Endometrium (tissue), 2 donors: ENCODE data around the gene LRRC8D.

Experiments used
- FAIRE-seq: peaks from 2 replicates; lab custom pipeline; 2012; peaks lifted over from hg19 to GRCh38; lab: Jason Lieb, UNC
- donor health status: control.
- donor health status: control.

Gene LRRC8D

DNA sequence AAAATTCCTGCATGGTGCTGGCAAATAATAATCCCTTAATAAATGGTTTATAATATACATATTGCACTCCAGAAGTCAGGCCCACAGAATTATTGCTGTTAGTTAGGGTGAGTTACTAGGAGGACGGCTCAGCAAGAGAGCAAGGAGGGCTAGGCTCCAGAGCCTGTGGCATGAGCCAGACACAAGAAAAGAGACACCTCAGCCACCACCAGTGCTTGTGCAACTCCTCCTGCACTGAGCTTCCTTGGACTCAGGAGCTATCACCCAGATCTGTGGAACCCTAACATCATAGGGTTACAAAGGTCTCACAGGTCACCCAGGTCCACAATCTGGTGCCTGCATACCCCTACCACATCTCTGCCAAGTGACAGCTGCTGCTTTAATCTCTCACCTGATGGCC, 12.8 kb upstream of the LRRC8D start:
- FAIRE-seq: no peak

DNA sequence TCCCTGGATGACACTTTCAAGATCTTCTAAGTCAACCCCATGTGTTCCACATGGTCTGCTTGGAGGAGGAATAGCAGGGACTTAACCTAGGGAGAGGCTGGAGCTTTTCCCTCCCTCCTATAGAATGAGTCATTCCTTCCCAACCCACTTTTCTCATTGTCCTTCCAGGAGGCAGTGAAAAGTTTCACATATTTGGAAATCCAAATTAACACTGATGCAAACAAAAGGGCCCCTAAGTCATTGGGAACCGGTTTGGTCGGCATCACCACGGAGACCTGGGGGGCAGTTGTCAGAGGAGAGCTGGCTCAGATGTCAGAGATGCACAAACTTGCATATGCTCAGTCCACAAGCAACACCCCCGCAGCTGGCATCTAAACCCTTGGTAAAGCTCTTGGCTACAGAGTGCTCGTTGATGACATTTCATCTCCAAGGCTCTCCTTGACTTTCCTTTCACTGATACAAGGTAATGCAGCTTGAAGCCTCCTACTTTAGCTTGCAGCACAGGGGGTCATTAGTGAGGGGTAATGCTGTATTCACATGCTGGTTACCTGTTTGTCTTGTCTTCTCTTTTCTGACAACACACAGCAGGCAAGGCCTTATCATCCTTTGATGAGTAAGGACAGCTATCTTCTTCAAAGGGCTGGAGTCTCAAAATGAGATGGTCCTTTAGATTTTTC, 12.3 kb upstream of the LRRC8D start:
- FAIRE-seq: no peak

DNA sequence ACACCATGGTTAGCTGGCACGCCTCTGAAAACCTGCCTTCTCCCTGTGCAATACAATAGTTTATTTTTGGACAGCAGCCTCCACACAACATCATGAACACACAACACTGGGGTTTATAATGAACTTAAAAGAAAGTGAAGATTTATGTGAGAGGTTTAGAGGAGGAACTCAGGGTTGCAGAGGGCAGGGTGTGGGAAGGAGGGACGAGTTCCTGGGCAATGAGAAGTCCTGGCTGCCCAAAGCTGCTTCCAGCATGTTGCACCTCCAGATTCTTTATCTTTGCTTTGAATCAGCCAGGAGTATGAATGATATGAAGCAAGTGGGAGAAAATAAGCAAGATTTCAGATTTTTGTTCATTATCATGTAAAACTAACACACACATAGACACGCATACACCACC, 11.3 kb upstream of the LRRC8D start:
- no peak for FAIRE-seq

DNA sequence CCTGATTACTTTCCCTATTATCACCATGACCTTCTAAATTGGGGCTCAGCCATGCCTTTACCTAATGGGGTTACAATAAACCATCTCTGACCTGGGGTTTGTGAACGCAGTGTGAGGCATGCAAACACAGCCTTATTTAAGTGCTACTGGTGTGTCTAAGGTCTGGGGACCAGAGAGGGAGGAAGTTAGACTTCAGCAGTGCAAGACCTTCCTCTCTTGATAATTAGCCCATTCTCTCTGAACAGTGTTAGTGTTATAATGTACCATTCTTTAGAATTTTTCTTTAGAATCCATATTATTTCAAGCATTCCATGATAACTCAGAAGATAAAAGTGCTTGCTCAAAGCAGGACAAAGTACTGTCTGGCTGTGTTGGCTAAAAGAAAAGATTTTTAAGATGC, 10.5 kb upstream of the LRRC8D start:
- no peak for FAIRE-seq

DNA sequence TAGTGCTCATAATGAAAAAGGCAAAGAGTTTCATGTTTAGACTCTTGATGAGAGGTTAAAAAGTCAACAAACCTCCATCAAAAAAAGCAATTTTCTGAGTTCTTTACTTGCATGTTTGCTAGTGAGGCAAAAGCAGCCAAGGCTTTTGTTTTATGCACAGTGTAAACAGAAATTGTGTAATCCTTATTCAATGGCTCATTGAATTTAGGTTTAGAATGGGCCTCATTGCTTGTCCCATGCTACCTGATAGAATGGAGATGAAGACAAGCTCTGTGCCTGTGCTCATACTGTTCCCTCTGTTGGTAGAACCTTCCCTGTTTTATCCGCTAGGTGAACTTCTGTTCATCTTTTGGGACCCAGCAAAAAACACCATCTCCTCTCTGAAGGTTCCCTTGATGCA, 10.0 kb upstream of the LRRC8D start:
- FAIRE-seq: no peak

DNA sequence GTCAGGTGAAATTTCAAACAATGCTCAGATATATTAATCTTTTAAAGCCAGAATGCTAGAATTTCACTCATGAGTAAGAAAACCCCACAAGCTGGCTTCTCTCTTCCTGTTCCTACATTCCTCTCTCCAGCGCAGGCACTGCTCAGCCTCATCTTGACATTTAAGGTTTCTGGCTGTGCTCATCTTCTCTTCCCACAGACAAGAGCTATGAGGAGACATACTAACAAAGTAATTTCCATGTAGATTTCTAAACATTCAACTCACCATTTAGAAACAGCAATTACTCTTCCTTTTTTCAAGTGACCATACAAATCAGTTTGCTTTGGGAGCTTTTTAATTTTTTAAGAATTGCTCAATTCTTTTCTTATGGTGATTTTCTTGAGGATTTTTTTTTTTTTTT, 7.8 kb upstream of the LRRC8D start:
- FAIRE-seq: peak; percentile 78

DNA sequence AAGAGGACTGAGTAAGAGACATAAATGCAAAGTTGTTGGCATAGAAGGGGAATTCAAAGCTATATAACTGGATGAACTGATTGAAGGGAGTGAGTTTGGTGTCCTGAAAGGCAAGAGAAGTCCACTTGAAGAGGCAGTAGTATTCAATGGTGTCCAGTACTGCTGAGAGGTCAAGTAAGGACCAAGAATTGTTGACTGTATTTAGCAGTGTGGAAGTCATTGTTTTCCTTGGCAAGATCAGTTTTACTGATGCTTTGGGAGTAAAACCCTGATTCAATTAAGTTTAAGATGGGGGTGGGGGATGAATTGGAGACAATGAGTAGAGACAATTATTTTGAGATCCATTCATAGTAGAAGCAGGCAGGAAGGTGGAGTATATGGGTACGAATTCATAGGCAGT, 5.8 kb upstream of the LRRC8D start:
- FAIRE-seq: no peak

DNA sequence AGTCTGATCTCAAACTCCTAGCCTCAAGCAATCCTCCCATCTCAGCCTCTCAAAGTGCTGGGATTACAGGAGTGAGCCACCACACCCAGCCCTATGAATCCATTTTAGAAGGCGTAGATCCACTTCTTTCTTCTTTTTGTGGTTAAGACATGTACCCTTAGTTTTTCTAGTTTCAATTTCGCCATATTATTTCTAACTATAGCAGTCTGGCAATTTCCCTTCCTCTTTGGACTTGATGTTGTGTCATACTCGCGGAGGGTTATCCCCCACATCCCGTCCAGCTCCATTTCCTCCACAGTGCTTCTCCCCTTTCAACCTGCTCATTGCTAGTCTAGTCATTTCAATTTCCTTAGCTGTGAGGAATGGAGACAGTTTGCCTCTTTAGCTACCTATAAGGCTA, 5.2 kb upstream of the LRRC8D start:
- no peak for FAIRE-seq

DNA sequence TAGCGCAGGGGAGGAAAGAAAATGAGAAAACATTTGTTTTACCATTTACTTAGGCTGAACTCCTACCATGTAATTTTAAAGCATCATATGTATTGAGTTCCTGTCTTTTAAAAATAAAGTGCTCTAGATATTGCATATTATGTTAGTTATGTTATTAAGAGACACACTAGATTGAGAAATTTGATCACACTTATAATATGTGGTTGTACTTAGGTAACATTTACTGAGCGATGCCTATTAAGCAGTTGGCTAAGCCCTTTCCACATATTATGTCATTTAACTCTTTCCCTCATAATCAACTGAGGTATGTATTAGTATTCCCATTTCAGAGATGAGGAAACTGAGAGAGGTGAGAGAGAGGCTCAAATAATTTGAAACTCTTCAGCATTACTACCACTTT, 4.5 kb upstream of the LRRC8D start:
- FAIRE-seq: no peak

DNA sequence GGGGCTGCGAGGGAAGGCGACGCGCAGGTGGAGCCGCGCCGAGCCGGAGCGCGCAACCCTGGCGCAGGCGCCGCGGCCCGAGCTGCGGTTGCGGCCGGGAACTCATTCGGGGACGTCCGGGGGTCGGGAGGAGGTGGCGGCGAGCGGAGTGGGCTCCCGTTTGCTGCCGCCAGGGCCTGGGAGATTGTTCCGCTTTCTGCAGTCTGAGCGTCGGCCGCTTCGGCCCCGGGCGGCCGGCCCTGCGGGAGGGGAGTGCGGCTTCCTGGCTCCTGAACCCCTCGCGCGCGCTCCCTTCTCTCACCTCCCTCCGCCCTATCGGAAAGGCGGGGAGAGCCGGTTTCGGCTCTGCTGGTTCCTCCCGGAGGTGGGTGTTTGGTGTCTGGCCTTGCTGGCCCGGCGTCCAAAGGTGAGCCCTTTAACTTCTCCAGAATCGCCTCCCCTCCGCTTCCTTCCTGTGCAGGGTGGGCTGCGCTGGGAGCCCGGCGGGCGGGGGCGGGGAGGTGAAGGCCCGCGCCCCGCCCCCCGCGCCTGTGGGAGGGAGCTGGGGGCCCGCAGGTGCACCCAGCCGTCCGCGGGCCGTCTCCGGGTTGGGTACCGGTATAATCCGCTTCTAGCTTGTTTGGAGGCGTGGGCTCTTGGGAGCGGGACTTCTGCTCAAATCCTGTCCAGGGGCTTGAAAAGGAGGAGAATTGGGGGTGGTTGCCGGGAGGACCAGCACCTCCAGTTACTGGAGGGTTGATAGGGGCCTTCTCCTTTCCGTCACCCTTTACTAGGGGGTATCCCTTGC, 683 bp downstream of the LRRC8D start:
- FAIRE-seq: no peak

DNA sequence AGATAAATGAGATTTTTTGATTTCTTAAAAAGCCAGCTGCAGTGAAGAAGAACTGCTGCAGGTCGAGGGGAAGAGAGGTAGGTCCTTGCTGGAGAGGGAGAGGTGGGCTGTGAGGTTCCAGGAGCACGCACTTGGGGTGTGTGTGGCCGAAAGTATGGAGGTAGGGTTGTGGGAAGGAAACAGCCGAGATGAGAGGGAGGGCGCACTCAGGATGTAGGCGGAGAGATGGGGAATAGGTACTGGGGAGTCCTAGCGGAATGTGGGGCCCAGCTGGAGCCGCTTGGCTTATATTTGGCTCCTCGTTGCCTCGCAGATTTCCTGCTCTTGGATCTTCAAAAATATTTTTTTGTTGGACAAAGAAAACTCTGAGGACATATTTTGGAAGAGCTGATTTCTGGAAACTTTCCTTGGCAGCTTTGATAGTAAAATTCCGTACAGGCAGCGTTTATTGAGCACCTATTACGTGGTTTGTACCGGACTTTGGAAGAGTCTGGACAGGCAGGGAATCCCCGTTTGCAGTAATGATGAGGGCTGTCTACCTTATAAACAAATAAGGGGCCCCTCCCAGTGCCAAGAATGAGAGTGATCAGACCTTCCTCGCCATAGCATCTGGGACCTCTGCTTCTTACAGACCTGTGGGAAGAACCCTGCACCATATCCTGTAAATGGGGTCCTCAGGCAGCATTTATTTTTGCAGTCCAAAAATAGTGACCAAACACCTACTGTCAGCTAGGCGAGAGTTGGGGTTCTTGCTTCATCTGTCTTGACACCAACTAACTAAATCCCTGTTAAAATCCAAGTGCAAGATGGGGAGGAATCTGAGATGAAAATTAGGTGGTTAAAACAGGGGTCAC, 1.5 kb downstream of the LRRC8D start:
- FAIRE-seq: no peak

DNA sequence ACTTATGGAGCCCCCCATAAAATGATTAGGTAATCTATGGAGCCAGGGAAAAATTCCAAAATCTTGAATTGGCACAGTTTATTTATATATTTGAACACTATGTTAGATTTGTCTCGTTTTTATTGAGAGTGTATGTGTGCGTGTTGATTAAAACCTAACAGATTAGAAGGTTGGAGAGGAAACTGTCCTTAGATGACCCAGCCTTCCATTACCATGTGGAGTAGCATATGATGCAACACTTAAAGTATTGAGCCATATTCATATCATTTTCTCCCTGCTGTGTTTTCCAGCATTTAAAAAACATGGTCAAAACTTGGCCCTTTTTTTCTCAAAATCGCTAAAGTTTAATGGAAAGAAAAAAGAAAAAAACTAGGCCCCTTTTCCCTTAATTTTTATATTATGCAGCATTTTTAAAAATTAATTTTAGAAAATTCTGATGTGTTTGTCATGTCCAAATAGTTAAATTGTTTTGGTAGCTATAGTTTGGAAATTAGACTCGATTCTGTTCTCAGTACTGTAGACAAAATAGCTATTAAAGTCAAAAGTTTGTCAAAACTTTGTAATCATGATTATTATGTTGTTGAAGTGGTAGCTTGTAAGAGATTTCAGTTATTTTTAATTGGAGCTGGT, 2.3 kb downstream of the LRRC8D start:
- no peak for FAIRE-seq

DNA sequence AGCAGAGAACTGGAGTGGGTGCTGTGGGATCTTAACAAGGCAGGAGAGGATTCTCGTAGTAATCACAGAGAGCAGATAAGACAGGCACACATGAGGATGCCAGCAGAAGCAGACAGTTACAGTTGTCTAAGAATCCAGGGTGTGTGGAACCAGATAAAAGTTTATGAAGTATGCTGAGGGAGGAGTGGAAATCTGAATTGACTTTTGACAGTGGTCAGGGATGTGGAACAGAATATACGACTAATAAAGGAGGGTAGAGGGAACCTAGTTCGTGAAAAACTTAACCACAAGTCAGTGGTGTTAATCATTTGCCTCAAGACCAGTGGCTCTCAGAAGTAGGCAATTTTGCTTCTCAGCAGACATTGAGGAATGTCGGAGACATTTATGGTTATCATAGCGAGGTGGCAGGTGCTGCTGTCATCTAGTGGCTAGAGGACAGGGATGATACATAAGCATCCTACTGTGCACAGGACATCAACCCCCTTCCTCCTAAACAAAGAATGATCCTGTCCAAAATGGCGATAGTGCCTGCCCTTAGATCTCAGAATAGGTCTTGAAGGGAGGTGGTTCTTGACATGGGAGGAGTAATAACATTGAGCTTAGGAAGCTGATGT, 3.0 kb downstream of the LRRC8D start:
- FAIRE-seq: no peak

DNA sequence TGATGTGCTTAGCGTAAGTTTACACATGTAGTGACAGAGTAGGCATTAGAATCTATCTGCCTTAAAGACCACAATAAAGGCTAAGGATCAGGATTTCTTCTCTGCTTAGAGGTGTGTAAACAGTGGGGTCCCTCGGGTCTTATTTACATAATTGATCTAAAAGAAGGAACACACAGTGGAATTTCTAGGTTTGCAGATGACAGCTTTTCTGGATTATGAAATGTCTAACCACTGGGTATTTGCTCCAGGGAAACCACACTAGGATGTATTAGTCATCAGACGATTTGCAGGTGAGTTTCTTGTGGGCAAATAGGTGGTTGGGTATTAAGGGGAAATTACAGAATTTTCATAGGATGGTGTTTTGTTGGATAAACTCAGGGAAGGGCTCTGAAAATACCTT, 5.8 kb downstream of the LRRC8D start:
- no peak for FAIRE-seq

DNA sequence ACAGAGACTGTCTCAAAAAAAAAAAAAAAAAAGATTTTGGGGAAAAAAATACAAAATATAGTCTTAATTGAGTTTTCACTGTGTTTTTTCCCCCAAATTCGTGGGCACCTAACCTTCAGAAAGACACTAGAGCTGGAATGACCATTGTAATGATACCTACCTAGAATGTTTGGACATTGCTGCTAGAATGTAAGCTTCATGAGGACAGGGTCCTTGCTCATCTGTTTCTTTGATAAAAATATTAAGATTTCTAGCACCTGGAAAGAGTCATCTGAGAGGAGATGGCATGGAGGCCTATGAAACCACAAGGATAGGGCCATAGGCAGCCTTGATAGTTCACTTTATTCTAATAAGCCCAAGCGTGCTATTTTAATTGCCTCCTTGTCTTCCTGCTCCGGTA, 6.5 kb downstream of the LRRC8D start:
- no peak for FAIRE-seq

DNA sequence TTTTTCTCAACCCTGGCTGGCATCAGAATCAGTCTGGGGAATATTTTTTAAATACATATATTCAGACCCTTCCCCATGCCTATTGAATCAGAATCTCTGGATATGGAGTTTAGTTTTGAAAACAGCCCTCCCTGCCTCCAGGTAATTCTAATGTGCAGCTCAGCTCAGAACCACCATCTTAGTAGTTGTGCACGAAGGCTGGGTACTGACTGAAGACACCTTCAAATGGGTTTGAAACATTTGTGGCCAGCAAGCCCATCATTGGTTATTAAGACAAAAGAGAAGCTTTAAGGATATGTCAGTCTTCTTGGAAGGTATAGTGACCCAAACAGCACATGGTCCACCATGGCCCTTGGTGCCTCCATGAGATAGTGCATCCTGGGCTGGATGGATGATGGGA, 7.1 kb downstream of the LRRC8D start:
- no peak for FAIRE-seq

DNA sequence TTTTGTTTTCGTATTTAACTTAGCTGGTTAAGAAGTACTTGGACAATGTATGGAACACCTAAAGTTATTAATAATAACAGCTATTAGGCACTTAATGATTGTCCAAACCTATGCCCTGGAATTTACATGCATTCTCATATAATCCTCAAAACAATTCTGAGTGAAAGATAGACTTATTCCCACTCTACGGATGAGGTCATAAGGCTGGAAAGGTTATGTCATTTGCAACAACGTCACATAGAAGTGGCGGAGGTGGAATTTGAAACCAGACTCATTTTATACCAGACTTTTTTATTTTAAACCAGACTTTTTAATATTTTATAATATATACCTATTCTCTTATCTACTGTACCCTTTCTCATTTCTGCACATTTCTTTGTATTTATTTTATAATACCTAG, 8.4 kb downstream of the LRRC8D start:
- FAIRE-seq: no peak

DNA sequence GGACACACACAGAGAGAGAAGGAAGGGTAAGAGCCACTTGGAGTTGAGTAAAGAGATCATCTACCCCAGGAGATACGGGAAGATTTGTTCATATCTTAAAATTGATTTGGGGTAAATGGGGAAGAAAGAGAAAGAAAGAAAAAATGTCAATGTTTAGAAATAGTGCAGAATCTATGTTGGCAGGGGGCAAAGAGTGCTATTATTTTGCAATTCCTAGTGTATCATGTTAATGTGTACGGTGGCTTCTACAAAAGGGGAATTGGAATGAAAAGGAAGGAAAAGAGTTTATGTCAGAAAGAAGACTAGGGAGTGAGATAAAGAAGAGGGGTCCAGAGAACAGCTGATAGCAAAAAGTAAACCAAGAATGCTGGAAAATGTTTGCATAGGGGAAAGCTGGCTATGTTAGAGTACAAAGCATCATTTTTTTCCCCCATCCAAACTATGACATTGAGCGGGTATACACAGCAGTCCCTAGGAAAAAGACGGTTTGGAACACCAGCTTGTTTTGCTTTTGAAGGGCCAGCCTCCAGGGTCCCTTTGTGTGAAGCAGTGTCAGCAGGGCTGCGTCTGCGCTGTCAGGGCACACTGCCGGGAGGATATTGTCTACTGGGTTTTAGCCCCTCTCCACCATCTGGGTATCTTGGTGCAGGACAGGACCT, 10.8 kb downstream of the LRRC8D start:
- no peak for FAIRE-seq

DNA sequence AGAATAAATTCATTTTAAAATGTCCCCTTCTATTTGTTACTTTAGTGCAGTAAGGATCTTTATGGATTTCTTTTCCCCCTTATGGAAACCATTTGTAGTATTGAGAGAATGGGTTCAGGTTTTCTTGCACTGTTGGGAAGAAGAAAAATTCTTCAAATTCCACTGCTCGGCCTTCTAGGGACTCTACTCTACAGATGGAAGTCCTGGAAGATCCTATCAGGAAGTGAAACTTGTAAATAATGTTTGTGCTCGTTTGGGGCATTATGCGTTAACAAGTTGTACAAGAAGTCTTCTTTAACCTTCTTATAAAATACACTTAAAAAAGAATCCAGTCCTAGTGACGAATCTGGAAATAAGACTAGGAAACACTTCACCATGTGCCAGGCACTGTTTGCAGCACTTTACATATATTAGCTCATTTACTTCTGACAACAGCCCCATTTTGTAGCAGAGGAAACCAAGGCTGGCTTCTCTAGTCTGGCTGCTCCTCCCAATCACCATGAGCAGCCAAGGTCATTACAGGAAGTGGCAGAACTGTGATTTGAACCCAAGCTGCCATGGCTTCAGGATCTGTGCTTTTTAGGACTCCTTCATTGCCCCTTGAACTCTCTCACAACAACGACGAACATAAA, 11.8 kb downstream of the LRRC8D start:
- no peak for FAIRE-seq

DNA sequence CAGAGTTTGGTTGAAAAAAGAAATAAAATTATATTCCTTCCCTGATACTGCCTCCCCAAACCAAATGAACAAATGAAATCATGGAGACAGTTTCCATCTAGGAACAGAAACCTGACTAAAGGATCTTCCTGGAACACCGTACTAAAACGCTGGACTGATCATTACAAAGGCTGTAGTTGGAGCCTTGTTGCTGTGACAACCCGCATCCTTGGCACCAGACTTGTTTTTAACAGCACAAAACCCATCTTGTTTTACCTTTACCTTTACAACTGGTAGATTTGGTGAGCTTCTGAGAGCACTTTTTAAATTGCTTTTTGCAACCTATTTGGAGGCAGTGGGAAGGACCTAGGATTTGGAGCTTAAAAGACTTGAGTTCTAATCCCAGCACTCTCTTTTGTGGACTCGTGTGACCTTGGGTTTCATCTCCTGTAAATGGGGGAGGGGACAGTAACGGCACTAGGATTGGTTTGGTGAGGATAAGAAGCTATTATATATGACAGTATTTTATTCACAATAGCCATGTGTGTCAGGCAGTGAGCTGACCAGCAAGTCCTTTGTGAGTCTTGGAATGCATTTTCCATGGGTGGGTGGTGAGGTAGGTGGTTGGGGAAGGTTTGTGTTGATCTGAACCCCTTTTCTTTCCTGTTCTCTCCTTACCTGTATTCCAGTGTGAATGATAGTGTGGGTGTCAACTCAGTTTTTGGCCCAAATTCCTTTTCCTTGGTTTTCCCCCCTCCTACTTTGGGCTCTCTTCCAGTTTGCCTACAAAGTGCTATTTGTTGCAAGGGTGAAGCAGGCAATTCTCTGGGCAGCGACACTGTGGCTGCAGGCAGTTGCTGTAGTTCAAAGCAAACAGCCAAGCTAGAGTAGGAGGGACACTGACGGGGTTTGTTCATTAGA, 12.6 kb downstream of the LRRC8D start:
- no peak for FAIRE-seq
